KBM-7 (cell line): Measurements from ENCODE around the gene OR10AD1.
A peak's percentile ranks its signal among the peaks of the same experiment; 100 is the strongest.
"Not testable (repeated sequence)": the region's sequence is repeated elsewhere in the genome, so short reads cannot be mapped to it uniquely, and the experiment has no call there.

Experiments used
- DNase-seq: peaks from one replicate; pipeline ENCODE4 v3.0.0-alpha.2; 2015
- in situ Hi-C: fragments of 300-500 bp; cut with MboI; formaldehyde crosslinking; loops from 2 replicates; pipeline ENCODE4 v1.14.3; 2020; ENCODE audit warnings: low sequenced_read_pairs, low pct_unique_long_range_greater_than_20kb, mixed read lengths

Gene OR10AD1

GRCh38 chr12:48203192-48203591, at the start of gene OR10AD1:
OR10AD1 (minus strand) TSS chr12:48203292; CDS start chr12:48203292, 0 bp downstream.
- in situ Hi-C loops, result no loop called here
- DNase-seq, result no peak

GRCh38 chr12:48247181-48247966, 44.3 kb upstream of the OR10AD1 start:
- in situ Hi-C loops, result no loop called here
- DNase-seq, result no peak

GRCh38 chr12:48237162-48237561, 34.1 kb upstream of the OR10AD1 start:
- no peak for DNase-seq
- in situ Hi-C loops, result no loop called here

- in situ Hi-C loops, result no loop called here
These were observed 32.8 kb upstream of the OR10AD1 start for GRCh38 chr12:48235796-48236333.

GRCh38 chr12:48231169-48231958, 28.3 kb upstream of the OR10AD1 start:
- in situ Hi-C loops, DNase-seq: not testable (repeated sequence)

More at GRCh38 chr12:48235796-48236333, 32.8 kb upstream of the OR10AD1 start:
- no peak for DNase-seq

GRCh38 chr12:48224533-48224932, 21.4 kb upstream of the OR10AD1 start:
- in situ Hi-C loops, DNase-seq: not testable (repeated sequence)

GRCh38 chr12:48221645-48222044, 18.6 kb upstream of the OR10AD1 start:
- no peak for DNase-seq
- in situ Hi-C loops, result no loop called here

- DNase-seq, result no peak
- in situ Hi-C loops, result no loop called here
These were observed 17.6 kb upstream of the OR10AD1 start for GRCh38 chr12:48220701-48221100.

- DNase-seq, result no peak
These were observed 16.5 kb upstream of the OR10AD1 start for GRCh38 chr12:48219631-48220030.

GRCh38 chr12:48216785-48217184, 13.7 kb upstream of the OR10AD1 start:
- in situ Hi-C loops, result no loop called here
- DNase-seq, result no peak

More at GRCh38 chr12:48219631-48220030, 16.5 kb upstream of the OR10AD1 start:
- in situ Hi-C loops, result no loop called here

- in situ Hi-C loops, DNase-seq: not testable (repeated sequence)
These were observed 6.4 kb upstream of the OR10AD1 start for GRCh38 chr12:48209495-48209894.

GRCh38 chr12:48202766-48203165, 326 bp downstream of the OR10AD1 start:
- in situ Hi-C loops, result no loop called here
- DNase-seq, result no peak

- in situ Hi-C loops, result no loop called here
These were observed 1.6 kb downstream of the OR10AD1 start for GRCh38 chr12:48201516-48201915.

GRCh38 chr12:48201091-48201490, 2.0 kb downstream of the OR10AD1 start:
- no peak for DNase-seq
- in situ Hi-C loops, result no loop called here

More at GRCh38 chr12:48201516-48201915, 1.6 kb downstream of the OR10AD1 start:
- no peak for DNase-seq

GRCh38 chr12:48199774-48200221, 3.3 kb downstream of the OR10AD1 start:
- no peak for DNase-seq
- in situ Hi-C loops, result no loop called here

- in situ Hi-C loops, result no loop called here
- no peak for DNase-seq
These were observed 4.1 kb downstream of the OR10AD1 start for GRCh38 chr12:48198985-48199384.

GRCh38 chr12:48198672-48198971, 4.5 kb downstream of the OR10AD1 start:
- in situ Hi-C loops, result no loop called here
- no peak for DNase-seq

- in situ Hi-C loops, result no loop called here
- DNase-seq, result peak; percentile 60
These were observed 5.0 kb downstream of the OR10AD1 start for GRCh38 chr12:48197971-48198671.

GRCh38 chr12:48197549-48197970, 5.5 kb downstream of the OR10AD1 start:
- in situ Hi-C loops, result no loop called here
- DNase-seq, result peak; percentile 32
